Measurements from ENCODE around the gene PCBP3.
"Not testable (repeated sequence)": the region's sequence is repeated elsewhere in the genome, so short reads cannot be mapped to it uniquely, and the experiment has no call there.

Gene PCBP3

DNA sequence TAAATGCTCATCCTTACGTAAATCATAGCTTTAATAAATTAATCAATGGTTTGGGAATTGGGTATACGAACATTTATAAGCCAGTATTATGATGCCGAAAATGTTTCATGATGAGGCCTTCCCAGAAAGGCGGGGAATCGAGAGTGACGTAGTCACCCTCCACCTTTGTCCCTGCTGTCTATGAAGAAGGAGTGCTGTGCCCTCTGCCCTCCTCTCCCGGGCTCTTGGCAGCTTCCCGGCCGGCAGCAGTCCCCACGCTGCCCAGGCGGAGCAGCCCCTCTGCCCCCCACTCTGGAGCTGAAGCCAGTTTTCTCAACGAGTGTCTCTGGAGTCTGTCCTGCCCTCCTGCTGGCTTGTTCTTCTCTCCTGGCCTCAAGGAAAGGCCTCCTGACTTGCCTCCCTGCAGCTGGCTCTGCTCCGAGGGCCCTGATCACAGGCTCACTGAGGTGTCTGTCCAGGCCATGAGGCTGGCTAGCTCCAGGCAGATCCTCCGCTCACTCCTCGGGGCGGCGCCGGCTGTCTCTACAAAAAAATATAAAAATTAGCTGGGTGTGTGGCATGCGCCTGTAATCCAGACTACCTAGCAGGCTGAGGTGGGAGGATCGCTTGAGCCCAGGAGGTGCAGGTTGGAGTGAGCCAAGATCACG is 187.3 kb downstream of the PCBP3 start:
- no peak for DNase-seq

DNA sequence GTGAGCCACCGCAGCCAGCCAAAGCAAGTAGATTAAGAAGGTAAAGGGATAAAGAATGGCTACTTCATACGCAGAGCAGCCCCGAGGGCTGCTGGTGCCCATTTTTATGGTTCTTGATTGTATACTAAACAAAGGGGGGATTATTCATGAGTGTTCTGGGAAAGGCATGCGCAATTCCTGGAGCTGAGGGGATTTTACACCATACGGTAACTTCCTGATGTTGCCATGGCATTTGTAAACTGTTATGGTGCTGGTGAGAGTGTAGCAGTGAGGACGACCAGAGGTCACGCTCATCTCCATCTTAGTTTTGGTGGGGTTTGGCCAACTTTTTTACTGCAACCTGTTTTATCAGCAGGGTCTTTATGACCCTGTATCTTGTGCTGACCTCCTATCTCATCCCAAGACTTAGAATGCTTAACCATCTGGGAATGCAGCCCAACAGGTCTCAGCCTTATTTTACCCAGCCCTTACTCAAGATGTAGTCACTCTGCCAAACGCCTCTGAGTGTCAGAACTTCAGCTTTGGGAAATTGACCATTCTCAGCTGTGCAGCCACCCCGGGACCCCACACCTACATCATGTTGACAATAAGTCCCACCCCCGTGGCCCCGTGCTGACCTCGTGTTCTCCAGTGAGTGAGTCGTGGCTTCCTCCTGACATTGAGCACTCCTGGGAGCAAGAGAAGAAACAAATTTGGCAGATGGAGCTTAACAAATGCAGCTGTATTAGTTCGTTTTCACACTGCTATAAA is 188.6 kb downstream of the PCBP3 start:
- DNase-seq = no peak

DNA sequence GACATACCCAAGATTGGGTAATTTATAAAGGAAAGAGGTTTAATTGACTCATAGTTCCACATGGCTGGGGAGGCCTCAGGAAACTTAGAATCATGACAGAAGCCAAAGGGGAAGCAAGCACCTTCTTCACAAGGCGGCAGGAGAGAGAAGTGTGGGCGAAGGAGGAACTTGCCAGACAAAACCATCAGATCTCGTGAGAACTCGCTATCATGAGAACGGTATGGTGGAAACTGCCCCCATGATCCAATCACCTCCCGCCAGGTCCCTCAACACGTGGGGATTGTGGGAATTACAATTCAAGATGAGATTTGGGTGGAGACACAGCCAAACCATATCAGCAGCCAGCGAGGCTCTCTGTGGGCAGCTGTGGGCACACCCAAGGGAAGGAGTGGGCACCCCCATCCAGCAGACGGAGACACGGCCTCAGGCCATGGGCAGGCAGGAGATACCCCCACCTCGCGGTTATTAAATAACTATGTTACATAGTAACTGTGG is 189.3 kb downstream of the PCBP3 start:
- not testable (repeated sequence) for DNase-seq

DNA sequence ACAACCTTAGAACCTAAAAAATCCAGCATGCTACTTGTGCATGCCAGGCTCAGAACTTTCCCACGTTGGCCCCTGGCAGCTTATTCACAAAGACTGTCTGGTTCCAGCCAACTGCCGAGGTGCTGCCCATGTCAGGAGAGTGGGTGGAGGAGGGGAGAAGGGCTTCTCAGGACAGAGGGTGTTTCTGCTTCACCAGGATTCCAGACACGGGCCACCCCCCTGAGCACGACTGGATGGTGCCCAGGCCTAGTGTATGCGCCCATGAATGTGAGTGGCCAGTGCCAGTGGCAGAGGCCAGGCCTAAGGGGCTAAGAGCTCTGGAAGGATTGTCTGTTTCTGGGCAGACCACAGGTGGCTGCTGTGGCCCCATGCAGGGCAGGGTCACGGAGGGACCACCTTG is 189.9 kb downstream of the PCBP3 start:
- DNase-seq = no peak

DNA sequence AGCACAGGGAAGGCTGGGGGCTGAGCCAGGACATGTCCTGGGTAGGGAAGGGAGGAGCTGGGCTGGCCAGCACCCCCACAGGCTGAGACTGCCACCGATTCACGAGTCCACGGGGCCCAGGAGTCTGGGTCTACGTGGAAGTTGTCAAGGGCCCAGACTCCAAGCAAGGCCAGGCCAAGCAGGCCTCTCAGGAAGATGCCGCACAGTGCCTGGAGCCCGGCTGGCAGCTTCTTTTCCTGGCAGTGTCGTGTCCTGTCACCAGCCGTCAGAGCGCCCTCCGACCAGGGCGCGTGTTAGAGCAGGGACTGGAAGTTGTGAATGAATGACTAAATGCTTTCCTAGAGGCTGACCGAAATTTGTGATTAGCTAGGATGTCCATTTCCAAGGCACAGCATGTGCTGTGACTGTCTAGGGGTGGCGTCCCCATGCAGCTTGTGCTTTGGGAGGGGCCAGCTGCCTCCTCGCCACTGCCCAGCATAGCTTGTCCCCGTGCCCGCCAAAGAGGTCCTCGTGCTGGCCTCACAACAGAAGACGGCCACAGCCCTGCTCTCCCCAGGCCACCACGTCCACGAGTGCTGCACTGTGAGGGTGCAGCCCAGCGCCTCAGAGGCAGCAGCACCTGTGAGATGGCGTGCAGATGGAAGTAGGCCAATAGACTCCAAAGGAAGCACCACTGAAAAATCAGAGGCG is 190.6 kb downstream of the PCBP3 start:
- no peak for DNase-seq

DNA sequence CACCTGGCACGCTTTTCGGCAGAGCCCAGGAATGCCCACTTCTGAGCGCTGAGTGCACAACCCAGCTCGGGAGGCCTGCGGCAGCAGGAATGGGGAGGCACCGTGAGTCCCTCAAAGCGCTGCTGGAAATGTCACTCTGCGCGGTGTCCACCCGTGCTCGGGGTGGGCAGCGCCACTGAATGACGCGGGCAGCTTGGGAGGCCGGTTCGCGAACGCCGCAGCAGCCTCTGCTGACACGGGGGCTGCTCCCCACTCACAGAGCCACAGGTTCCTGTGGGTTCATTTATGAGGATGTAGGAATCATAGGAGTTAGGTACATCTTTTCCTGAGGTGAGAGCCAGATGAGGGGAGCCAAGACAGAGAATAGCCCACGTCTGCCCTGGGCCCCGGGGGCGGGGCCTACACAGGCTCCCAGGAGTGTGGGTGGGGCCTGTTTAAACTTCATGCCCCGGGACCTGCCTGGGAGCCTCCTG is 191.3 kb downstream of the PCBP3 start:
- no peak for DNase-seq

DNA sequence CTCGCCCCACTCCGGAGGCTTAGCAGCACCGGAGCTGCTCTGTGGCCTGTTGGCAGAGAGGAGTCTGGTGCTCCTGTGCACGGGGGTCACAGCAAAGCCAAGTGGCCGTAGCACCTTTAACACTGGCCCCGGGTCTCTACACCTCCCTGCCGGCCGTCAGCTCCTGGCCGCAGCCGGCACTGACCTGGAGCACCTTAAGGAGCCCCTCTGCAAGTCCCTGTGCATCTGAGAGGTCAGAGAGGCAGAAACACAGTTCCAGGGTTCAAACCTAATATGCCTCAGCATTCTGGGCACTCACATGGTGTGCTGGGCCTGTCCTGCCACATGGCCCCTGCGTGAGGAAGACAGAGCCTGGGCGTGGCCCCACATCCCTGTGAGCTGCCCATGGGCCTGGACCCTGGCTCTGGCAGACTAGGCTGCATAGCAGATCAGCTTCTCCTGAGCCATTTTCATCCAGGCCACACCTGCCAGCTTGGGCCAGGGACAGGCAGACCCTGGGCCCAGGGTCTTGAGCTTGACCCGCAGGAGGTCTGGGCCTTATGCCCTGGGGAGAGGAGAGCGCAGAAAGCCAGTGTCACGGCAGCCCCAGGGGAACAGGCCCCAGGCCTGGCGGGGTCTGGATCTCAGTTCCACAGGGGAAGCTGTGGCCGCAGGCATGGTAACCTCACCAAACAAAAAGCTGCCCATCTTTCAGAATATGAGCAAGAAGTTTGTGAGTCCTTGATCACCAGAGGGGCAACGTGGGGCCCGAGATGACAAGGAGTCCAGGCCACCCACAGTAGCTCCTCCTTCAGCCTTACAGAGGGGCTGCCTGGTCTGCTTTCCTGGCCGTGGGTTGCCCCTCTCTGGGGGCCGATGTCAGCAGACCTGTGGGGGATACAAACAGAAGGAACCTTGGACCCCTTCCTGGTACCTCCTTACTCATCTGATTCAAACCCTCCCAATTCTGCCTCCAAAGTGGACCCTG is 192.1 kb downstream of the PCBP3 start:
- DNase-seq = no peak

DNA sequence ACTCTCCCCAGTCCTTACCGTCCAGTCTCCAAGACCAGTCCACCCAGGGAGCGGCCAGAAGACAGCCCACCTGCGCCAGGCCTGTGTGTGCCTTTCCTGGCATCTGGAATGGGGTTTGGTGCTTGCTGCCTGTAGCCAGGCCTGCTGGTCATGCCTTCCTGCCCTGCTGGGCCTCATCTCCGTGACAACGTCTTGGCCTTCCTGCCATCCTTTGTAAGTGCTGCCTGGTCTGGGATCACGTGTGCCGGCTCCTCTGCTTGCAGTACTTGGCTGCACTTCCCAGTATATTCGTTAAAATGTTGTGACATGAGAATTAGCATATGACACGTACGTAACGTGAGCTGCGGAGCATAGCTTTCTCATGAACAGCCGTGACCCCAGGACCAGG is 192.7 kb downstream of the PCBP3 start:
- no peak for DNase-seq

DNA sequence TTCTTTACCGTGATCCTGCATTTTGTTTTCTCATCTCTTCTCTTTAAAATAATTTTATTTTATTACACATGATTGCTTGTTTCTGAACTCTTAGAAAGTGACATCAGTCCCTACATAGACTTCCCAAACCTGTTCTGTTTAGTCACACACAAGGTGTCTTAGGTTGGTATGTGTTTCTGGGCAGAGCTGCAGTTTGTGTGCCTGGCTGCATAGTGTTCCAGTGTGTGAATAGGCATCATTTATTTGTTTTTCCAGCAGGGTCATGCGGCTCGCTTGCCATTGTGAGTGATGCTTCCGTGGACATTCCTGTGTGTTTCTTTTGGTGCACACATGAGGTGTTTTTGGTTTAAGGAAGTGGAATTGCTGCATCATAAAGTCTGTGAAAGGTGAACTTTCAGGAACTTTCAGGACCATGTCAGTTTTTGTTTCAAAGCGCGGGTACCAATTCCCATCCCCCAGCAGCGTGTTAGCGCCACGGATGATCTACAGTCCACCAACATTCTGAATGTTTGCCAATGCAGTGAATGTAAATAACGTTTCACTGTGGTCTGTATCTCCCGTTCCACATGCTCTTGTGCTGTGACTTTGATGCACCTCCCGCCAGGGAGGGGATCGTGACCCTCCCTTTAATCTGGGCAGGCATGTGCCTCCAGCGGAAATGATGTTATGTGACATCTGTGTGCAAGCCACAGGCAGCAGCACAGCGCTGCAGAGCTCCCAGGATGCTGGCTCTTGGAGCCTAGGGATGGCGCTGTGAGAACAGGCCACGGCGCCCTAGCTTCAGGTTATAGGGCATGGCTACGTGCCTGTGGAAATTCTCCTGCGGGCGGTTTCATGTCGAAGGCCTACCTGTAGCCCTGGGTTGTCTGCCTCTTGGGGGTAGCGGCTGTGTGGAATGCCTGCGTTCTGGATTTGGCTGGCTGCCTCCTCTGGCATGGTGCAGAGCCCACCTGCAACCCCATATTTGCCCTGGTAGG is 193.5 kb downstream of the PCBP3 start:
- DNase-seq = no peak

DNA sequence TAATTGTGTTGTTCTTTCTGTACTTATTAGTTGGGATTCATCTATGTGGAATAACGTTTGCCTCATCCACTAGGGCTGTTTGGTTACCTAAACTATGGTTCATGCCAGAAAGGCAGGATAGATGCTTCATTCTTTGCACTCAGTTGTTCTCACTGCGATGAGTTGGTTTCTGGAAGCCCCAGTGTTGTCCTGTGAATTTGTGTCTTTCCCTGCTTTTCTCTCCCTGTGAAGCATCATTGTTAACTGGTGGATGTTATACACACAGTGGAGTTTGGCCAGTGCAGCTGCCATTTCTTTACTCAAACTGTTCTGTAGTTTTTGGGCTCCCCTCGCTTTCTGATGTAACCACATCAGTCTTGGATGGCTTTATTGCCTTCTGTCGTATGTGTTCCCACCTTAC is 194.4 kb downstream of the PCBP3 start:
- DNase-seq = no peak

DNA sequence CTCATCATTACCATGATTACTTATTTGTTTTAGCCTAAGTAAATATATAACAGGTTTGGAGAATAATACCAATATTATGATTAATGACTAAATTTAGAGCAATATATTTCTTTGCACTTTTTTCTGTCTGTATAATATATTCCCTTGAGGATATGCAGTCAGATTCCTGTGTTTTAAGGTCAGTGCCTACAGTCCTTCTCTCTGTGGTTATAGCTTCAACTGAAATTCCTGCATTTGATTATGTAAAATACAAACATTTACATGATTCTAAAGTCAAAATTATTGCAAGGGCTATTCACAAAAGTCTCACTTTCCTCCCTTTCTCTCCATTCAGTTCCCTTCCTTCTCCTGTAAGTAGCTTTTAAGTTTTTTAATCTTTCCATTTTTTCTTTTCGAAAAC is 195.1 kb downstream of the PCBP3 start:
- DNase-seq = no peak

DNA sequence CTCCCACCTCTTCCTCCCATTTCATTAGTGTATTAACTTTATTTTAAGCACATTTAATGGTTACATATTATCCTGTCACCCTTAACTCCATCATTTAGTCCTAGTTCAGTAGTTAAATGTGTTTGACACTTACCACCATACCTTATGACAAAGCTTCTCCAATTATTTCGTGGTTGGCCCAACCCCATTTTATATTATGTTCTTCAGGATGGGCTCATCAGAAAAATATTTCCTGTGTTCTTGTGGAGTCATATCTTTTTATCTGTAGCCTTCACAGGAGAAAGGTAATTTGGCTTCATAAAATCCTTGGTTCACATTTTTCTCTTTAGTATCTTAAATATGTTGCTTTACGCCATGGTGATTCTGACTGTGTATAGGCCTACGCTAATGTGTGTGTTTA is 195.7 kb downstream of the PCBP3 start:
- DNase-seq = no peak

DNA sequence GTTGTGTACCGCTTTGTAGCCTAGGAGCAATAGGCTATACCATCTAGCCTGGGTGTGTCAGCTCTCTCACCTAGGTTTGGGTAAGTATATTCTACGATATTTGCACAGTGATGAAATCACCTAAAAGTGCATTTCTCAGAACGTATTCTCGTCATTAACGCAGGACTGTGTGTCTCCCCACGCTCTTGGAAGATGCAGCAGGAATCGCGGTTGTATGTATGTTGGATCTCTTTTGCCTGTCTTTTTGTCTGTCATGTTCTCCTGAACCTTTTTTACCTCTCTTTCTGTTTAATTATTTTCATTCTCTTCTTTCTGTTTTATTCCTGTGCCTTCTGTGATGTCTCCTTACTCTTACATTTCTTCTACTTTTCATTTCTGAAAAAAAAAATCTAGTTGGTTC is 197.5 kb downstream of the PCBP3 start:
- DNase-seq = no peak

DNA sequence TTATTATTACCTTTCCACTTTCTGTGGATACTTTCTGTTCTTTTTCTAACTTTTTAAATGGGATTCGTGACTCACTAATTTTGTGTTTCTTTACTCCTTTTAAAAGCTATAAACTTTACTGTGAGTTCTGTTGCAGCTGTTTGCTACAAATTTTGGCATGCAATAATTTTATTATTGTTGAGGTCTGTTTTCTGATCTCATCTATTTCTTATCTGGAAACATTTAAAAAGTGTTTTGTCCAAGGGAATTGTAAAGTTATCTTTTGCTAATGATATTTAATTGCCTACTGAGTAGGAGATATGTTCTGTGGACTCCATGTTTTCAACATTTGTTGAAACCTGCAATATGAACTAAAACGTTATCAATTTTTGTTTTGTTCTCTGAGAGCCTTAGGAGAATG is 199.9 kb downstream of the PCBP3 start:
- no peak for DNase-seq

DNA sequence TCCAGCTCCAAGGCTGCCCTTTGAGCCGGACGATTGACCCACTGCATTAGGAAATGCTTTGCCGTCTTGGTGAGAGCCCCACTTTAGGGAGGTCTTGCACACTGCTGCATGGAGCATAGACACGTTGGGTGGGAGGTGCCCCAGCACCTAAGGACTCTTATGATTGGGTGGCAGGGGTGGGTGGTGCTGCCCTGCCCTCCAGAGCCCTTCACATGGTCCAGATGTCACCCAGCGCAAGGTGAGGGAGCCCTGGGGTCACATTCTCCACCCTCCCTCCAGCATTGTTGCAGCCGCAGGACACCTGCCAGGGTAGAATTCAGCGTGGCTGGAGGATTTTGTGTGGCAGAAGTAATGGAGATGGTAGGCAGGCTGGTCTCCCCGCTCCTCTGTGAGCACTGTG is 200.7 kb downstream of the PCBP3 start:
- DNase-seq = no peak

DNA sequence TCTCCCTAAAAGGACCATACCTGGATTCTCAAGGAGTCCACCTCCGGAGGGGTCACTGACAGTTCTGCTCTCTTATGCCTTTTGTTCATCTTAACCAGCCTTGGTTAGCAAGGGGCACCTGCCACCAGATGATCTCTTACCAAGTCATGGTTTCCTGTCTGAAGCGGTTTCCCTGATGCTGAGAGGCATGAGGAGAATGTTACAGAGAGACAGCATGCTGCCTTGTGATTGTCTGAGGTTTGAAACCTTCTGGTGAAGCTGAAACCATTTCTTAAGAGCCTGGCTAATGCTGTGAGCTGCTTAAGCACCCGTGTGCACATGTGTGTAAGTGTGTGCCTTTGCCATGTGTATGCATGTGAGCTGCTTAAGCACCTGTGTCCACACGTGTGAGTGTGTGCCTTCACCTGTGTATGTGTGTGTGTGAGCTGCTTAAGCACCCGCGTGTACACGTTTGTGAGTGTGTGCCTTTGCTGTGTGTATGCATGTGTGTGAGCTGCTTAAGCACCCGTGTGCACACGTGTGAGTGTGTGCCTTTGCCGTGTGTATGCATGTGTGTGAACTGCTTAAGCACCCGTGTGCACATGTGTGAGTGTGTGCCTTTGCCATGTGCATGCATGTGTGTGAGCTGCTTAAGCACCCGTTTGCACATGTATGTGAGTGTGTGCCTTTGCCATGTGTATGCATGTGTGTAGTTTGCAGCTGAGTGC is 201.7 kb downstream of the PCBP3 start:
- no peak for DNase-seq

DNA sequence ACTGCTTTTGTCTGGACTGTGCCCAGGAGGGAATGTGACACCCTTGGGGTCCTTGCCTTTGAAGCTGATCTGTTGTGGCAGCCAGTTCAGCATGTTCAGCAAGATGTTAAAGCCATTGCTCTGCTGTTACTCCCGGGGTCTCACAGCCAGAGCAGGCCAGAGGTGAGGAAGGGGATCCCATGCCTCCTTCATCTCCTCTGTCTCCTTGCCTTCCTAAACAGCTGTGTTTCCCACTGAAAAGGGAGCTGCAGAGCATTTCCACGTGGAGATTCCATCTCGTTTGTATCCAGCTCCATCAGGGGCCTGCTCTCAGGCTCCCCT is 202.2 kb downstream of the PCBP3 start:
- DNase-seq = no peak

DNA sequence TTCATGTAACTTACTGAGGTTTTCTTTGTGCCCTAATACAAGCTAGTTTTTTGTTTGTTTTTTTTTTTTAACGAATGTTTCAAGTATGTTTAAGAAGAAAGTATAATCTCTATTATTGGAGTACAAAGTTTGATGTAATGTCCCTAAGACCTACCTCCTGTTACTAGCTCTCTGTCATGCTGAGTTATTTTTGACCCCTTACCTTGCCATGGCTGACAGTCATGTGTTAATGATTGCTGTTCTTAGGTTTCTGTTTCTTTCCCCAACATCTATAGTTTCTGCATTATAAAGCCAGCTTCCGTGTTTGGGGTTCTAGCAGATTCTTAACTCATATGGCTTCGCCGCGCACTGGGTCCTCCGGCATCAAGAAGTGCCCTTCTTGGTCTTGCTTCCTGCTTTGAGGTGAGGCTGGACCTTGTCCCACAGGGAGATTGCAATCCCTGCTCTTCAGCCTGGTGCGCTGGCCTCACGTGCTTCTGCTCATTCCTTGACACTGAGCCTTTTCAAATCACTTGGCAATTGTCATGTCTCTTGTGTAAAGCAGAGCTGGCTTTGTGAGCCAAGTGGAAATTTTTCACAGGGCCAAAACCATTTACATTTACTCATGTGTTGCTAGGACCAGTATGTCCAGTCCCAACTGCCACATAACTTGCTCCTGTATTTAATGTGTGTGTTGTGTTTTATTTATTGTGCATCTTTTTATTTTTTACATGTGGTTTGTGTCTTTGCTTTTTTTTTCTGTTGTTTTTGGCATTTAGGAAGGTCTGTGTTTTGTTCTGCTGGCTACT is 203.0 kb downstream of the PCBP3 start:
- no peak for DNase-seq

DNA sequence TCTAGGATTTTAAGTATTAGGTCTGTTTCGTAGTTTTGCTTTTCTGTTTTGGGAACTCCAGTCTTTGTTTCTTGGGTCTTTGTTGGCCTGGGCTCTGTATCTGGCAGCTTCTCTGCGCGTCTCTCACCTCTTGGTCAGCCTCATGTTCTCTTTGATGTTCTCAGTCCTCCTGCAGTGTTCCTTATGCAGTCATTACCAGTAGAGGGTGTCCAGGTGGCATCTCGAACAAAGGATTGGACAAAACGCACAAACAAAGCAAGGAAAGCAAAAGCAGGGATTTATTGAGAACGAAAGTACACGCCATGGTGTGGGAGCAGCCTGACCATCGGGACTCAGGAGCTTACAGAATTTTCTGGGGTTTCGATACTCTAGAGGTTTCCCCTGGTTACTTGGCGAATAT is 204.3 kb downstream of the PCBP3 start:
- DNase-seq = no peak

DNA sequence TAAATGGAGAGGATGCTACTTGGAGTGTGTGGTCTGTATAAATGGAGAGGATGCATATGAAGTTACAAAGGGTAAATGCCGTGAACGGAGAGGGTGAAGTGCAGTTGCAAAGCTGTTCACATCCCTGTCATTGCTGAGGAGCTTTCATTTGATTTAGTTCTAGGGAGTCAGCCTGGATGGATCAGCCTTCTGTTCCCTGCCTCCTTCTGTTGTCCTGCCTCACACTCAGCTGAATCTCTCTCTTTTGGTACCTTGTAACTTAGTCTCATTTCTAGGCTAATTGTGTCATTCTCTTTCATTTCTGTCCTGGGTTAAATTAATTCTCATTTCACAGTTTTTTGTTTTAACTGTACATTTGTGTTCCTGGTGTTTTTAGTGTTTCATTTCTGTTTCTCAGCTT is 204.8 kb downstream of the PCBP3 start:
- DNase-seq = no peak
